SK-N-SH (cell line): ENCODE data around the gene SLC31A1. TPM values are rescaled to one million over a fixed set of nuclear protein-coding genes. Genes with fewer than 3 reads are reported as not detected.

Experiments
- CTCF ChIA-PET: fragments of 300-600, 350-600 bp; formaldehyde crosslinking; extraction: SDS; loops from one replicate; lab custom pipeline; 2021; lab: Yijun Ruan, JAX
- POLR2A ChIA-PET: fragments of 350-600 bp; sonication (Branson Sonifier 250); formaldehyde crosslinking; extraction: SDS; loops from one replicate; lab custom pipeline; 2020; ENCODE audit warnings: antibody characterized with exemption, inconsistent platforms; lab: Yijun Ruan, JAX
- DNase-seq: peaks from one replicate; pipeline ENCODE4 v3.0.0; 2012
- H2AFZ ChIP-seq: fragments of 200-600 bp; sonication (generic); 2 replicates; pipeline ENCODE4 v1.8.1; 2016; ENCODE audit warnings: antibody characterized with exemption, mild to moderate bottlenecking, low read depth
- H3F3A ChIP-seq: fragments of 200-600 bp; sonication (generic); replicated peaks from 2 replicates; pipeline ENCODE3; 2016; ENCODE audit warnings: antibody characterized with exemption, mild to moderate bottlenecking; ENCODE audit not compliant: insufficient read depth
- H3K27ac ChIP-seq, 2 experiments: fragments of 200-500 bp in 1 of 2; fragments of 200-600 bp in 1 of 2; sonication (Bioruptor generic) in 1 of 2; sonication (generic), shearing (Covaris generic) in 1 of 2; 2 replicates each; pipeline versions ENCODE4 v1.5.1 to v1.6.1; 2014 to 2016; ENCODE audit warnings: low read depth in 2 of 2, inconsistent platforms in 1 of 2, low read length in 1 of 2, mild to moderate bottlenecking in 1 of 2, mixed read lengths in 1 of 2
- H3K27me3 ChIP-seq: fragments of 200-600 bp; sonication (generic), shearing (Covaris generic); 2 replicates; pipeline ENCODE4 v1.6.1; 2016; ENCODE audit warnings: mixed run types; ENCODE audit not compliant: insufficient read depth
- H3K36me3 ChIP-seq, 2 experiments: fragments of 200-500 bp in 1 of 2; fragments of 200-600 bp in 1 of 2; sonication (Bioruptor generic) in 1 of 2; sonication (generic) in 1 of 2; replicated peaks in 1 of 2; 2 replicates each; pipeline versions ENCODE3 to v1.5.1; 2014 to 2016; ENCODE audit warnings: low read length in 1 of 2, mild to moderate bottlenecking in 1 of 2; ENCODE audit not compliant: insufficient read depth in 2 of 2, control insufficient read depth in 1 of 2
- H3K4me1 ChIP-seq, 2 experiments: fragments of 200-500 bp in 1 of 2; fragments of 200-600 bp in 1 of 2; sonication (Bioruptor generic) in 1 of 2; sonication (generic), shearing (Covaris generic) in 1 of 2; 2 replicates each; pipeline versions ENCODE4 v1.5.1 to v1.6.1; 2014 to 2016; ENCODE audit warnings: low read depth in 1 of 2, low read length in 1 of 2, mixed run types in 1 of 2; ENCODE audit not compliant: insufficient read depth in 2 of 2, control insufficient read depth in 1 of 2
- H3K4me2 ChIP-seq: fragments of 200-600 bp; sonication (generic), shearing (Covaris generic); 2 replicates; pipeline ENCODE4 v1.6.1; 2017; ENCODE audit warnings: mixed run types
- H3K4me3 ChIP-seq, 2 experiments: fragments of 200-500 bp in 1 of 2; fragments of 200-600 bp in 1 of 2; sonication (Bioruptor generic) in 1 of 2; sonication (generic), shearing (Covaris generic) in 1 of 2; 2 replicates each; pipeline versions ENCODE4 v1.5.1 to v1.8.1; 2014 to 2016; ENCODE audit warnings: low read depth in 2 of 2, inconsistent platforms in 1 of 2, low read length in 1 of 2, mild to moderate bottlenecking in 1 of 2, mixed read lengths in 1 of 2, moderate library complexity in 1 of 2
- H3K79me2 ChIP-seq: fragments of 200-600 bp; sonication (generic); 2 replicates; pipeline ENCODE4 v1.8.1; 2017; ENCODE audit warnings: mild to moderate bottlenecking; ENCODE audit not compliant: insufficient read depth
- H3K9ac ChIP-seq: fragments of 200-600 bp; sonication (generic); 2 replicates; pipeline ENCODE4 v1.6.1; 2017; ENCODE audit warnings: mixed run types
- H3K9me2 ChIP-seq: fragments of 200-600 bp; sonication (generic); 2 replicates; pipeline ENCODE4 v1.6.1; 2017; ENCODE audit warnings: mixed run types
- H3K9me3 ChIP-seq: fragments of 200-600 bp; sonication (generic); 2 replicates; pipeline ENCODE4 v1.6.1; 2017; ENCODE audit warnings: mixed run types, mild to moderate bottlenecking, moderate library complexity
- H4K20me1 ChIP-seq: fragments of 200-600 bp; sonication (generic); 2 replicates; pipeline ENCODE4 v1.6.1; 2017; ENCODE audit warnings: mild to moderate bottlenecking, mixed run types; ENCODE audit not compliant: insufficient read depth
- EP300 ChIP-seq, 2 experiments: IDR thresholded peaks; 2 replicates each; pipeline versions ENCODE4 v1.4.0 to v1.6.1; 2012; ENCODE audit warnings: borderline replicate concordance in 1 of 2, low read depth in 1 of 2, low read length in 1 of 2
- FOSL2 ChIP-seq: IDR thresholded peaks from 2 replicates; pipeline ENCODE4 v1.4.0; 2012; ENCODE audit warnings: low read depth, mild to moderate bottlenecking, moderate library complexity, borderline replicate concordance
- MEF2A ChIP-seq: IDR thresholded peaks from 2 replicates; pipeline ENCODE4 v1.4.0; 2012; ENCODE audit warnings: low read depth, borderline replicate concordance
- RXRA ChIP-seq: IDR thresholded peaks from 2 replicates; pipeline ENCODE4 v1.4.0; 2012; ENCODE audit warnings: low read depth, mild to moderate bottlenecking, borderline replicate concordance
- TAF1 ChIP-seq: IDR thresholded peaks from 2 replicates; pipeline ENCODE4 v1.6.1; 2012; ENCODE audit warnings: low read depth, mild to moderate bottlenecking, low read length, moderate library complexity, borderline replicate concordance
- WGBS: methylation state at CpG from one replicate; pipeline ENCODE4 v1.1.6; 2017; ENCODE audit warnings: low lambda C conversion rate; 5-methylcytosine and 5-hydroxymethylcytosine counted together
- polyA plus RNA-seq, 3 experiments: library from polyadenylated mRNA; depleted of rRNA; stranded (reverse); fragments of >200 nt; gene quantifications; 2 replicates each; pipeline ENCODE4 v1.2.3, GENCODE V29; 2012
- TF ChIP-seq, protein P1 (sequence below): IDR thresholded peaks from 2 replicates; pipeline ENCODE4 v1.4.0; 2012; ENCODE audit warnings: low read depth, borderline replicate concordance
- TF ChIP-seq, protein P2 (sequence below): IDR thresholded peaks from 2 replicates; pipeline ENCODE4 v1.4.0; 2012; ENCODE audit warnings: low read depth

Gene SLC31A1
- polyA plus RNA-seq, 1 of the 3 experiments (the other 2 are of a cell fraction), result 7.7 TPM

DNA sequence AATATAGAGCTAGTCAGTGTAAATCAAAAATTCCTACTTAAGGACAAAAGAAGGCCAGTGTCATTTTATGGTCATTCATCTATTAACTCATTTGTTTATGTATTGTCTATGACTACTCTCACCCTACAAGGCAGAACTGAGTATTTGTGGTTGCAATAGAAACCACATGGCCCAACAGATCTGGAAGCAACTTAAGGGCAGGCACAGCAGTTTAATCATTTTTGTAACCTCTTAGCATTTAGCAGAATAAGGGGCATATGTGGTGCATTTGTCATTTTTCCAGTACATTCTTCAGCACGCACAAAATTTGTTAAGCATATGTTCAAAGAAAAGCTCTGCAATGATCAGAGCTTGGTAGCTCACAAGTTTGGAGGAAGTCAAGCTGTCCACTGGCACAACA lies 1.4 kb upstream of the SLC31A1 start:
- Histone ChIP-seq H3K9me2 (no peaks in the 10 kb centered on the region), H3K27me3 (no peaks in the 10 kb centered on the region), H3K9ac (peak overlapping the region; percentile 71; the same call in 1 of the 2 replicates), H3K27ac (peak overlapping the region in 1 of 2 experiments; percentile 70; a peak in 1 of 4 replicates), H2AFZ (no peak overlapping the region; the same call in 1 of the 2 replicates), H3K9me3 (no peaks in the 10 kb centered on the region), H3K36me3 (peaks cover 5 to 9% of the 10 kb centered on the region in 2 experiments), H3K79me2 (peaks cover 78% of the 10 kb centered on the region), H3K4me3 (peak overlapping the region; percentile 96 to 98), H4K20me1 (no peaks in the 10 kb centered on the region), H3F3A (peaks cover 11% of the 10 kb centered on the region), H3K4me2 (peak overlapping the region; percentile 92), H3K4me1 (peaks cover 16 to 17% of the 10 kb centered on the region in 2 experiments)
- 8% methylated on average over 1 of the region's 1 CpG for WGBS
- CTCF ChIA-PET, result interaction anchor here (2.9 to 4.1 kb wide), 2 partner anchors 55 to 108 kb away, joined by 12 to 19 read pairs; partner anchors contain the start of genes CDC26 and PRPF4
- DNase-seq, result no peak
- TF ChIP-seq, protein P1, sequence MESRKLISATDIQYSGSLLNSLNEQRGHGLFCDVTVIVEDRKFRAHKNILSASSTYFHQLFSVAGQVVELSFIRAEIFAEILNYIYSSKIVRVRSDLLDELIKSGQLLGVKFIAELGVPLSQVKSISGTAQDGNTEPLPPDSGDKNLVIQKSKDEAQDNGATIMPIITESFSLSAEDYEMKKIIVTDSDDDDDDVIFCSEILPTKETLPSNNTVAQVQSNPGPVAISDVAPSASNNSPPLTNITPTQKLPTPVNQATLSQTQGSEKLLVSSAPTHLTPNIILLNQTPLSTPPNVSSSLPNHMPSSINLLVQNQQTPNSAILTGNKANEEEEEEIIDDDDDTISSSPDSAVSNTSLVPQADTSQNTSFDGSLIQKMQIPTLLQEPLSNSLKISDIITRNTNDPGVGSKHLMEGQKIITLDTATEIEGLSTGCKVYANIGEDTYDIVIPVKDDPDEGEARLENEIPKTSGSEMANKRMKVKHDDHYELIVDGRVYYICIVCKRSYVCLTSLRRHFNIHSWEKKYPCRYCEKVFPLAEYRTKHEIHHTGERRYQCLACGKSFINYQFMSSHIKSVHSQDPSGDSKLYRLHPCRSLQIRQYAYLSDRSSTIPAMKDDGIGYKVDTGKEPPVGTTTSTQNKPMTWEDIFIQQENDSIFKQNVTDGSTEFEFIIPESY, result no peak
- TF ChIP-seq MEF2A (no peak), TAF1 (no peak)
- POLR2A ChIA-PET, result interaction anchor here (3.1 kb wide), 1 partner anchor 55 kb away, joined by 19 read pairs; the partner anchor contains the start of genes CDC26 and PRPF4

DNA sequence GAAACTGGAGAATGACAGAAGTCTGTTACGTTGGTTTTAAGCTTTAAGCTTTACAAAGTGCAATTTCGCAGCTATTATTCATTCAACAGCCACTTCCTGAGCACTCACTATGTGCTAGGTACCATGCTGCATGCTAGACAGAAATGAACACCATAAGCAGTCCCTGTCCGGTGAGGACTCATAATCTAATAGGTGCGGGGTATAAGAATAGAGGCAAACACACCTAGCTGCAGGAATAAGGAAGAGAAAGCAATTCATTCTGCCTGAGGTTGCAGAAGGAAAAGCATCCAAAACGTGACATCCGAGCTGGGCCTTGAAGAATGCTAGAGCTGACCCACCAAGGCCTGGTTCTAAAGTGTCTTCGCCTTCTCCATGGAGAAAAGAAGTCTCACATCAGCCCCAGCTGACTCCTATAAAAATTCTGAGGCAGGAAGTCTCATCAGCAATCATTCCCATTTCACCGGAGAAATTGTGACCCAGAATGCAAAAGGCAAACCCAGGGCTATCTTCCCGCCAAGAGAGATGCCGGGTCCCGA lies 809 bp upstream of the SLC31A1 start:
- Histone ChIP-seq H3K36me3 (peaks cover 9 to 10% of the 10 kb centered on the region in 2 experiments), H3K4me3 (peak overlapping the region; percentile 96 to 98), H4K20me1 (no peaks in the 10 kb centered on the region), H3K27ac (peak overlapping the region; percentile 70 to 80), H3K79me2 (peaks cover 82% of the 10 kb centered on the region), H2AFZ (peak overlapping the region; percentile 95), H3K9me2 (no peaks in the 10 kb centered on the region), H3K27me3 (no peaks in the 10 kb centered on the region), H3K9me3 (no peaks in the 10 kb centered on the region), H3K9ac (peak overlapping the region; percentile 71), H3F3A (peaks cover 7% of the 10 kb centered on the region), H3K4me1 (peaks cover 16 to 17% of the 10 kb centered on the region in 2 experiments), H3K4me2 (peak overlapping the region; percentile 92)
- ChIA-PET POLR2A (interaction anchor here (1.5 to 3.1 kb wide), 3 partner anchors 34 to 55 kb away, joined by 3 to 19 read pairs (median 15); partner anchors contain the start of genes CDC26 and PRPF4), CTCF (interaction anchor here (2.9 to 4.1 kb wide), 2 partner anchors 54 to 108 kb away, joined by 12 to 19 read pairs; partner anchors contain the start of genes CDC26 and PRPF4)
- no peak for DNase-seq
- 4% methylated on average over 11 of the region's 11 CpGs for WGBS
- no peak for TF ChIP-seq FOSL2

DNA sequence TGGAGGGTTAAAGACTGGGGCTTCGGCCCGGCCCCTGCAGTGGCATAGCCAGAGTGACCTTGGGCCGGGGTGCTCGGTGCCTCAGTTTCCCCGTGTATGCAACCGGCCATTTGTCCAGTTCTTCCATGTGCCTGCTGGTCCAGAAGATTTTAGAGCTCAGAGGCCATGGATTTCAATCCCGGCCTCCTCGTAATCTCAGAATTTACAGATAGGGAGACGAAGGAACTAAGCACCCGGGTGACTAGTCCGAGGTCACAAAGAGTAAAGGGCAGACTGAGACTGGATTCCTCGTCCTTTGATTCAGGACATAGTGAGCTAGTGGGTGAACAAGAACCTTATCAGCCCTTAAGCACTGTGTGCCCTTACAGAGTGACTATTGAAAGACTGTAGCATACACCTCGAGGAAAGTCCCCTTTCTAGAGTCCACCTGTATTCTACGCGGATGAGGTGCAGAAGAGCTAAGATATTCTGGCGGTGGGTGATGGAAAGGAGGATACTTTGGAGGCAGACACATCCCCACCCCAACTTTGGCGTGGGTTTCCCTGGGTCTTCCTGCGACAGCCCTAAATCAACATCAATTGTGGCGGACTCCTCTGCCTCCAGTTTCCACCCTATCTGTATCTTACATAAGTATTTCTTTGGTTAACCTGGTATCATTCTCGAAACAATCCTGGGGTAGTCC lies 597 bp downstream of the SLC31A1 start:
- peak overlapping the region; percentile 67 to 76; a peak in 2 of 4 replicates for H3K27ac ChIP-seq
- H3F3A ChIP-seq, result peaks cover 7% of the 10 kb centered on the region
- peaks cover 16 to 17% of the 10 kb centered on the region in 2 experiments for H3K4me1 ChIP-seq
- H4K20me1 ChIP-seq, result no peaks in the 10 kb centered on the region
- ChIA-PET CTCF (interaction anchor here (1.0 to 4.1 kb wide), 5 partner anchors 11 to 110 kb away, joined by 3 to 19 read pairs (median 5); partner anchors contain the start of genes CDC26 and PRPF4), POLR2A (interaction anchor here (1.1 to 3.1 kb wide), 6 partner anchors 30 to 118 kb away, joined by 3 to 19 read pairs (median 3); partner anchors contain the start of genes CDC26, PRPF4 and WDR31)
- DNase-seq, result peak; percentile 22
- H3K79me2 ChIP-seq, result peaks cover 70% of the 10 kb centered on the region
- 7% methylated on average over 20 of the region's 20 CpGs for WGBS
- no peaks in the 10 kb centered on the region for H3K9me3 ChIP-seq
- H3K36me3 ChIP-seq, result peaks cover 9 to 10% of the 10 kb centered on the region in 2 experiments
- peak overlapping the region; percentile 82 for H3K9ac ChIP-seq
- peak overlapping the region; percentile 92 for H2AFZ ChIP-seq
- no peaks in the 10 kb centered on the region for H3K9me2 ChIP-seq
- no peaks in the 10 kb centered on the region for H3K27me3 ChIP-seq
- H3K4me3 ChIP-seq, result peak overlapping the region; percentile 96 to 98
- TF ChIP-seq, protein P2, sequence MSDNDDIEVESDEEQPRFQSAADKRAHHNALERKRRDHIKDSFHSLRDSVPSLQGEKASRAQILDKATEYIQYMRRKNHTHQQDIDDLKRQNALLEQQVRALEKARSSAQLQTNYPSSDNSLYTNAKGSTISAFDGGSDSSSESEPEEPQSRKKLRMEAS, result 0 out of 2 replicates have a peak, but pooled peaks have one; percentile 4
- no peak for TF ChIP-seq EP300 (IDR thresholded peaks at IDR 0.05; ENCODE audit: borderline replicate concordance in 1 of 2, low read depth in 1 of 2, low read length in 1 of 2)
- TF ChIP-seq RXRA, result no peak
- H3K4me2 ChIP-seq, result peak overlapping the region; percentile 95
